ENCODE results near the gene ZNF420.
"Not testable (repeated sequence)": the region's sequence is repeated elsewhere in the genome, so short reads cannot be mapped to it uniquely, and the experiment has no call there.

ZNF420 gene

GRCh38 chr19:37077934-37078716, at the start of gene ZNF420:
Gene ZNF420 (plus strand): TSS chr19:37078433. CDS start chr19:37089119, 10,686 bp downstream.
- peak; percentile 73 to 78 for DNase-seq (ENCODE audit: low read depth in 2 of 2)

GRCh38 chr19:37045140-37045539, 33.1 kb upstream of the ZNF420 start:
- DNase-seq (ENCODE audit: low read depth in 2 of 2), result no peak

GRCh38 chr19:37055330-37055729, 22.9 kb upstream of the ZNF420 start:
- no peak for DNase-seq (ENCODE audit: low read depth in 2 of 2)

- no peak for DNase-seq (ENCODE audit: low read depth in 2 of 2)
These were observed 21.5 kb upstream of the ZNF420 start for GRCh38 chr19:37056776-37057175.

- no peak for DNase-seq (ENCODE audit: low read depth in 2 of 2)
These were observed 19.1 kb upstream of the ZNF420 start for GRCh38 chr19:37059142-37059541.

GRCh38 chr19:37064886-37065285, 13.3 kb upstream of the ZNF420 start:
- not testable (repeated sequence) for DNase-seq (ENCODE audit: low read depth in 2 of 2)

DNA sequence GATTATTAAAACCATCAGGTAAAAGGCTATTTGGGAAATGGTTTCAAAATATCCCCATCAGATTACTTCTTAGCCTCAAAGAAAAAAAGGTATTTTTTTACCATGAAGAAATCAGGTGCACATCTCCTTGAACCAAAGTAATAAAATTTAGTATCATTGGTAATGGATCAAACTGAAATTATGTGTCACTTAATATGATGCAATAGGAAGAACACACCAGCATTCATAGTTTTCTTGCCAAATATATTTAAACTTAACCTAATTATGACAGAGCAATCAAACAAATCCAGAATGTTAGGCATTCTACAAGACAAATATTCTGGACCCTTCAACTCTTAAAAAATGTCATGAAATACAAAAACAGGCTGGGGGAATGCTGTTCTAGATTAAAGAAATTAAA, 4.1 kb upstream of the ZNF420 start:
- no peak for DNase-seq (ENCODE audit: low read depth in 2 of 2)

DNA sequence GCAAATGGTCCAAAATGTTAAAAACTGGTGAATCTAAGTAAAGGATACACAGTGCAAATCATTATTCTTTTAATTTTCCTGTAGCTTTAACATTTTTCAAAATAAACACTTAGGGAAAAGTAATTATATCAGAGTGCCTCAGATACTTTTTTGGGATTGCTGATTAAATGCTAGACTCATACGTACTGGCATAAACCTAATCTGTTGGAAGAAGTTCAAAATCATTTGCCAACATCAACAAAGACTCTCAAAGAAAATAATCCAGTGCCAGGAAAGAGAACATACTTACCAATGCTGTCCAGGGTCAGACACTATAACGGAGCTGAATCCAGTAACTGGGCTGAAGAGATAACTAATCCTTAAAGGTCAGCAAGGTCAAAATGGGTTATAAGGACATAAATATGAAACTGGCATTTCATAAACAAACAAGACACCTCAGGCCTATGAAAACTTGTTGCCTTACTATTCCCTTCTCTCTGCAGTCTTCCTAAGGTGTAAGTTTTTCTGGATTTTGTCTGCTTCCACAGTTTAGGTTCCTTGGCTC, 3.3 kb upstream of the ZNF420 start:
- DNase-seq (ENCODE audit: low read depth in 2 of 2), result no peak

DNA sequence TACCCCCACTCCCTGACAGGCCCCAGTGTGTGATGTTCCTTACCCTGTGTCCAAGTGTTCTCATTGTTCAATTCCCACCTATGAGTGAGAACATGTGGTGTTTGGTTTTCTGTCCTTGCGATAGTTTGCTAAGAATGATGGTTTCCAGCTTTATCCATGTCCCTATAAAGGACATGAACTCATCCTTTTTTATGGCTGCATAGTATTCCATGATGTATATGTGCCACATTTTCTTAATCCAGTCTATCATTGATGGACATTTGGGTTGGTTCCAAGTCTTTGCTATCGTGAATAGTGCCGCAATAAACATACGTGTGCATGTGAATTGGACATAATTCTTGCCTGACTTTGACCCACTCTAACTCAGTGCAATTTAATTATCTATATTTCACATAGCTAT, 1.7 kb upstream of the ZNF420 start:
- DNase-seq (ENCODE audit: low read depth in 2 of 2), result not testable (repeated sequence)

DNA sequence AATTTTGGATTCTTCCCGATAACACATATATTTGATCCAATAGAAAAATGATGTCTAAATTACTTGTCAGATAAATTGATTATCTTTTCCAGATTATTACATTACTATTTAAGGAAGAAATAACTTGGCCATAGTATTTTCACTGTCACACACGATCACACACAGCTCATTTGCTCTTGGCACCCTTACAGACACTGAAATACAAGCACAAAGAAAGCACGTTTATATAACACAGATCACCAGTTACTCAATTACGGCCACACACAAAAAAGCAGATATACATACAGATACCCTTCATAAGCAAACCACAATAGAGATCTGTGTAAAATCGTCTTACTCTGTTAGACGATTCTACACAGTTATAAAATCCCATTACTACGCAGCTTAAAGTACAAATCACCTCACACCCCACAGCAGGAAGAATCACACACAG, 716 bp upstream of the ZNF420 start:
- no peak for DNase-seq (ENCODE audit: low read depth in 2 of 2)

DNA sequence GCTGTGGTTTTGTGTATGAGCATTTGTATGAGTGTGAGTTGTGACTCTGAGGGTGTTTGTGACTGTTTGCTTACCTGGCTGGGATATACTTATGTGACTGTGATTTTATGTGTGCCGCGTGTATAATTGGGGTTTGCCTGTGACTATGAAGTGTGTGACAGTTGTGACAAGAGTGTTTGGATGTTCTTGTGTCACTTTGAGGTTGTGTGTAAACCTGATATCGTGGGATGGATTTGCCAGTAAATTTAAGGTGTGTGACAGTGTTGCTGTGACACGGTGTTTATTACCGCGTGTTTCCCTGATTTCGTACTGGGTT, 442 bp downstream of the ZNF420 start:
- DNase-seq (ENCODE audit: low read depth in 2 of 2), result no peak

- no peak for DNase-seq (ENCODE audit: low read depth in 2 of 2)
These were observed 1.0 kb downstream of the ZNF420 start for GRCh38 chr19:37079238-37079637.

DNA sequence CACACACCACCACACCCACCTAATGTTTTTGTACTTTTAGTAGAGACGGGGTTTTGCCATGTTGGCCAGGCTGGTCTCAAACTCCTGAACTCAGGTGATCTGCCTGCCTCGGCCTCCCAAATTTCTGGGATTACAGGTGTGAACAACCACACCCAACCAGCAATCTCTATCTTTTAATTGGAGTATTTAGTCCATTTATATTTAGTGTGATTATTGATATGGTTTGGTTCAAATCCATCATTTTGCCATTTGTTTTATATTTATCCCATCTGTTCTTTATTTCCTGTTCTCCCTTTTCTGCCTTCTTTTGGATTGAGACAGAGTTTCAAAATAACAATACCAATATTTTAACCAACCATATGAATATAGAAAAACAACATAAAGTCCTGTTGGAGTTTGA, 4.1 kb downstream of the ZNF420 start:
- no peak for DNase-seq (ENCODE audit: low read depth in 2 of 2)

DNA sequence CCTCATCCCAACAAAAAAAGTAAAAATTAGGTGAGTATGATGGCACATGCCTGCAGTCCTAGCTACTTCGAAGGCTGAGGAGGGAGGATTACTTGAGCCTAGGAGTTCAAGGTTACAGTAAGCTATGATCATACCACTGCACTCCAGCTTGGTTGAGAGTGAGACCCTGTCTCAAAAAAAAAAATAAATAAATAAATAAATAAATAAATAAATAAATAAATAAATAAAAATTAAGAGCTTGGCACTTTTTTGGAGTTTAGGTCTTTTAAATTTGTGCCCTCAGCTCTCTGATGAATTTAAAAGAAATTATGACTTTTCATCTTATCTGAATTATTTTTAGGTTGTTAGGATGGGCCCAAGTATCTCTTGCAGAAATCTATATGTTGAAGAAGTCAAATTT, 8.9 kb downstream of the ZNF420 start:
- DNase-seq (ENCODE audit: low read depth in 2 of 2), result no peak

- no peak for DNase-seq (ENCODE audit: low read depth in 2 of 2)
These were observed 17.6 kb downstream of the ZNF420 start for GRCh38 chr19:37095859-37096258.

DNA sequence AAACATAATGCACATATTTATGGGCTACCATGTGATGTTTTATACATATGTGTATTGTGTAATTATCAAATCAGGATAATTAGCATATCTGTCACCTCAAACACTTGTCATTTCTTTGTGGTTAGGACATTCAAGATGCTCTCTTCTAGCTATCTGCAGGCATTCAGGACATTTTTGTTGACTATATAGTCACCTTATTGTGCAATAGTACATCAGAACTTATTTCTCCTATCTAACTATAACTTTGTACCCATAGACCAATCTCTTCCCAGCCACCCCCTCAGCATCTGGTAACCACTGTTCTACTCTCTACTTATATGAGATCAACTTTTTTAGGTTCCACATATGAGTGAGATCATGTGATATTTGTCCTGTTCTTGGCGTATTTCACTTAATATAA, 20.3 kb downstream of the ZNF420 start:
- no peak for DNase-seq (ENCODE audit: low read depth in 2 of 2)

DNA sequence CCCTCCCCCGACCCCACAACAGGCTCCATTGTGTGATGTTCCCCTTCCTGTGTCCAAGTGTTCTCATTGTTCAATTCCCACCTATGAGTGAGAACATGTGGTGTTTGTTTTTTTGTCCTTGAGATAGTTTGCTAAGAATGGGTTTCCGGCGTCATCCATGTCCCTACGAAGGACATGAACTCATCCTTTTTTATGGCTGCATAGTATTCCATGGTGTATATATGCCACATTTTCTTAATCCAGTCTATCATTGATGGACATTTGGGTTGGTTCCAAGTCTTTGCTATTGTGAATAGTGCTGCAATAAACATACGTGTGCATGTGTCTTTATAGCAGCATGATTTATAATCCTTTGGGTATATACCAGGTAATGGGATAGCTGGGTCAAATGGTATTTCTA, 25.9 kb downstream of the ZNF420 start:
- not testable (repeated sequence) for DNase-seq (ENCODE audit: low read depth in 2 of 2)

- DNase-seq (ENCODE audit: low read depth in 2 of 2), result not testable (repeated sequence)
These were observed 33.5 kb downstream of the ZNF420 start for GRCh38 chr19:37111753-37112152.

DNA sequence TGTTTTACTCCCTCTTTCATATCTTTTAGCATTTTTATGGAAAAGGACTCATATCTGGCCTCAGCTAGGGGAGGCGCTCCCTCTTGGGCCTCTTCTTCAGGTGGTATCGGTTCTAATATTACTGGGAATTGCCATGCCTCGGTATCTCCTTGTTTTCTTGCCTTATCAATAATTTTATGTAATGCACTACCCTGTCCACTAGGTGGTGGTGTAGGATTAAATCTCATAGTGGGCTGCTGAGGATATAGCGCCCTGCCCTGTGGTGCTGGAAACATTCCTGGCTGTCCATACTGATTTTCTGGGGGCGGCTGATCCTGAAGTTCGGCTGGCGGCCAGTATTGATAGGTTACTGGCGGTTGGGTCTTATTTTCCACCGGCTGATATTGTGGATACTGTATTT, 35.8 kb downstream of the ZNF420 start:
- no peak for DNase-seq (ENCODE audit: low read depth in 2 of 2)

DNA sequence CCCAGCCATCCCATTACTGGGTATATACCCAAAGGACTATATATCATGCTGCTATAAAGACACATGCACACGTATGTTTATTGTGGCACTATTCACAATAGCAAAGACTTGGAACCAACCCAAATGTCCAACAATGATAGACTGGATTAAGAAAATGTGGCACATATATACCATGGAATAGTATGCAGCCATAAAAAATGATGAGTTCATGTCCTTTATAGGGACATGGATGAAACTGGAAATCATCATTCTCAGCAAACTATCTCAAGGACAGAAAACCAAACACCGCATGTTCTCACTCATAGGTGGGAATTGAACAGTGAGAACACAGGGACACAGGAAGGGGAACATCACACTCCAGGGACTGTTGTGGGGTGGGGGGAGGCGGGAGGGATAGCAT, 43.9 kb downstream of the ZNF420 start:
- DNase-seq (ENCODE audit: low read depth in 2 of 2), result not testable (repeated sequence)

DNA sequence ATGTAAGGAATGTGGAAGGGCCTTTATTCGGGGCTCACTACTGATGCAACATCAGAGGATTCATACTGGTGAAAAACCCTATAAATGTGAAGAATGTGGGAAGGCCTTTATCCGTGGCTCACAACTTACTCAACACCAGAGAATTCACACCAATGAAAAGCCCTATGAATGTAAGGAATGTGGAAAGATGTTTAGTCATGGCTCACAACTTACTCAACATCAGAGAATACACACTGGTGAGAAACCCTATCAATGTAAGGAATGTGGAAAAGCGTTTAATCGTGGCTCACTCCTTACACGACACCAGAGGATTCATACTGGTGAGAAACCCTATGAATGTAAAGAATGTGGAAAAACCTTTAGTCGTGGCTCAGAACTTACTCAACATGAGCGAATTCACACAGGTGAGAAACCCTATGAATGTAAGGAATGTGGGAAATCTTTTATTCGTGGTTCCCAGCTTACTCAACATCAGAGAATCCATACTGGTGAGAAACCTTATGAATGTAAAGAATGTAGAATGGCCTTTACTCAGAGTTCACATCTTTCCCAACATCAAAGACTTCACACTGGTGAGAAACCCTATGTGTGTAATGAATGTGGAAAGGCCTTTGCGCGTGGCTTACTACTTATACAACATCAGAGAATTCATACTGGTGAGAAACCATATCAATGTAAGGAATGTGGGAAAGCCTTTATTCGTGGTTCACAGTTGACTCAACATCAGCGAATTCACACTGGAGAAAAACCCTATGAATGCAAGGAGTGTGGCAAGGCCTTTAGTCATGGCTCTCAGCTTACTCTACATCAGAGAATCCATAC, 50.0 kb downstream of the ZNF420 start:
- DNase-seq (ENCODE audit: low read depth in 2 of 2), result no peak

GRCh38 chr19:37128821-37129177, 50.6 kb downstream of the ZNF420 start:
- no peak for DNase-seq (ENCODE audit: low read depth in 2 of 2)

DNA sequence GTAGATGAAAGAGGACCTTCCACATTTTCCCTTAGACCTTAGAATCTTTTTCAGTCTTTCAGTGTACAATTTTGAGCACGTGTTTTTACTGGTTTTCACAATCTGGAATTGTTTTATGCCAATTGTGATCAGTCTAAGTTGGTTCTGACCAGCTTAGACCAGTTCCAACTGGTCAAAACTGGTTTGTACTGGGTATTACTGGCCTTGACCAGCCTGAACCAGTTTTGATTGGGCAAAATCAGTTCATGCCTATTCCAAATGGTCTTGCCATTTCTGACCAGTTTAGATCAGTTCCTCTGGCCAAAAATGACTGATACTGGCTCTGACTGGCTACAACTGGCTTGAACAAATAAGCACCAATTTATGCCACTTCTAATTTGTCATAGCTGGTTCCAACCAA, 57.9 kb downstream of the ZNF420 start:
- no peak for DNase-seq (ENCODE audit: low read depth in 2 of 2)
